Measurements from ENCODE around the gene CELSR1. TPM values are rescaled to one million over a fixed set of nuclear protein-coding genes. Genes with fewer than 3 reads are reported as not detected.
A peak's percentile ranks its signal among the peaks of the same experiment; 100 is the strongest.

CELSR1 gene
- total and polyA plus RNA-seq, 2 of the 13 experiments (the other 11 are each of a cell fraction or from before 2014, with no cell fraction given), result 0.78 to 1.8 TPM

- peak; percentile 45 for DNase-seq (ENCODE audit: low spot score)
- Histone ChIP-seq H3K4me1 (ENCODE audit: insufficient read depth, low read length) (peaks cover 44% of the 10 kb centered on the region), H3K9me3 (ENCODE audit: low read length) (no peaks in the 10 kb centered on the region), H3K9ac (ENCODE audit: insufficient read depth, low read depth, low read length) (no peak overlapping the region), H3K27me3 (ENCODE audit: control insufficient read depth in 1 of 2, insufficient read depth in 2 of 2, low read length in 2 of 2) (peaks cover 4 to 24% of the 10 kb centered on the region in 2 experiments), H4K20me1 (ENCODE audit: insufficient read depth, low read length) (no peaks in the 10 kb centered on the region), H3K4me3 (replicated peaks in 1 of 3; ENCODE audit: insufficient read depth in 1 of 3, low read depth in 2 of 3, low read length in 3 of 3) (no peak overlapping the region; a peak in 1 of 6 replicates), H3K79me2 (ENCODE audit: insufficient read depth, low read length) (no peaks in the 10 kb centered on the region), H3K27ac (ENCODE audit: extremely low read length, insufficient read depth, low read length) (no peak overlapping the region), H2AFZ (ENCODE audit: low read length) (no peak overlapping the region), H3K4me2 (ENCODE audit: low read depth, low read length) (peak overlapping the region; percentile 30; the same call in 1 of the 2 replicates), H3K36me3 (replicated peaks in 1 of 2; ENCODE audit: control insufficient read depth in 1 of 2, insufficient read depth in 2 of 2, low read length in 2 of 2) (no peaks in the 10 kb centered on the region)
- no TSS peak for BruUV-seq (replicated peaks)
- POLR2A ChIA-PET, result no interaction called here
- intact Hi-C loops (cut with micrococcal nuclease; ENCODE audit: unreplicated experiment) (loop anchor here (1.0 to 10.0 kb wide), 3 partner anchors 87 to 175 kb away; no protein-coding TSS in a partner anchor), in situ Hi-C loops (cut with HindIII; ENCODE audit: extremely low pct_ligation_motif_present, low pct_unique_long_range_greater_than_20kb) (loop anchor here (25.0 kb wide), 1 partner anchor 405 kb away; no protein-coding TSS in a partner anchor)
- ATAC-seq, result peak; percentile 98
- FAIRE-seq, result no peak
- CTCF ChIA-PET (ENCODE audit: low intra/inter-chr PET ratio, low total read pairs), result interaction anchor here (0.8 to 1.9 kb wide), 3 partner anchors 152 to 187 kb away, joined by 3 to 15 read pairs (median 9); no protein-coding TSS in a partner anchor
- WGBS (ENCODE audit: low lambda C conversion rate), result 30% methylated on average over 12 of the region's 27 CpGs
- TF ChIP-seq KLF11 (CRISPR knock-in tag; IDR thresholded peaks at IDR 0.05), result no peak
- TF ChIP-seq IKZF5 (CRISPR knock-in tag; IDR thresholded peaks at IDR 0.05), result peak; percentile 45; the same call in 1 of the 2 replicates
- TF ChIP-seq BORCS8-MEF2B (CRISPR knock-in tag; IDR thresholded peaks at IDR 0.05), result peak; percentile 65; the same call in 1 of the 2 replicates
- TF ChIP-seq PRDM4 (CRISPR knock-in tag; IDR thresholded peaks at IDR 0.05; ENCODE audit: borderline replicate concordance), result no peak
- 0 out of 2 replicates have a peak, but pooled peaks have one; percentile 43 for TF ChIP-seq REPIN1 (CRISPR knock-in tag; IDR thresholded peaks at IDR 0.05; ENCODE audit: borderline replicate concordance, low read depth)
- TF ChIP-seq ZNF207 (IDR thresholded peaks at IDR 0.05; ENCODE audit: borderline replicate concordance), result no peak
- TF ChIP-seq ARNT2 (CRISPR knock-in tag; IDR thresholded peaks at IDR 0.05; ENCODE audit: low read depth), result no peak
- no peak for TF ChIP-seq RFXANK (CRISPR knock-in tag; IDR thresholded peaks at IDR 0.05)
- TF ChIP-seq TBL1XR1 (IDR thresholded peaks at IDR 0.05; ENCODE audit: borderline replicate concordance, low read length, partially characterized antibody), result no peak
- TF ChIP-seq NCOA5 (CRISPR knock-in tag; IDR thresholded peaks at IDR 0.05), result no peak
- TF ChIP-seq ZBTB49 (CRISPR knock-in tag; IDR thresholded peaks at IDR 0.05; ENCODE audit: borderline replicate concordance), result 0 out of 2 replicates have a peak, but pooled peaks have one; percentile 65
- no peak for TF ChIP-seq ZFP62 (CRISPR knock-in tag; IDR thresholded peaks at IDR 0.05)
- TF ChIP-seq PHF8 (CRISPR knock-in tag; IDR thresholded peaks at IDR 0.05), result no peak
- TF ChIP-seq TOPORS (CRISPR knock-in tag; IDR thresholded peaks at IDR 0.05), result no peak
- TF ChIP-seq NONO (IDR thresholded peaks at IDR 0.05), result no peak
- TF ChIP-seq NONO (CRISPR knock-in tag; conservative IDR thresholded peaks at IDR 0.05), result no peak; the same call in 1 of the 2 replicates
- no peak for TF ChIP-seq WIZ (CRISPR knock-in tag; IDR thresholded peaks at IDR 0.05)
- TF ChIP-seq SRF (IDR thresholded peaks at IDR 0.05; ENCODE audit: low read depth, low read length), result no peak
Observed at GRCh38 chr22:46542011-46542985, 4.9 kb upstream of the CELSR1 start.
